K562 (cell line): ENCODE measurements around the gene ZEB2. TPM values are rescaled to one million over a fixed set of nuclear protein-coding genes. Genes with fewer than 3 reads are reported as not detected.

Experiments
- BRCA1 ChIP-seq, 2 experiments: fragments of 450-650 bp in 1 of 2; sonication (generic) in 1 of 2; formaldehyde crosslinking in 1 of 2; IDR thresholded peaks; 2 replicates each; pipeline versions ENCODE4 v1.5.0 to v1.6.1; 2017 to 2020; ENCODE audit warnings: mild to moderate bottlenecking in 1 of 2, missing genetic modification reagents in 1 of 2
- DMBX1 ChIP-seq: fragments of 250-450 bp; sonication (Bioruptor Pico); IDR thresholded peaks from 2 replicates; pipeline ENCODE4 v1.8.0; 2022; ENCODE audit warnings: inconsistent platforms, mild to moderate bottlenecking, moderate library complexity, borderline replicate concordance
- EWSR1 ChIP-seq: fragments of 450-650 bp; IDR thresholded peaks from 2 replicates; pipeline ENCODE4 v1.6.1; 2018; ENCODE audit warnings: borderline replicate concordance, mild to moderate bottlenecking, low read depth, moderate library complexity; ENCODE audit not compliant: partially characterized antibody
- KLF10 ChIP-seq: fragments of 250-450 bp; sonication (Bioruptor Pico); IDR thresholded peaks from 2 replicates; pipeline ENCODE4 v1.6.1; 2021; ENCODE audit warnings: matching md5 sums
- KLF16 ChIP-seq: IDR thresholded peaks from 2 replicates; pipeline ENCODE4 v1.6.1; 2016; ENCODE audit warnings: antibody characterized with exemption
- NR2C1 ChIP-seq, 2 experiments: fragments of 450-650 bp; IDR thresholded peaks; 2 replicates each; pipeline ENCODE4 v1.6.1; 2017; ENCODE audit warnings: mild to moderate bottlenecking in 2 of 2, antibody characterized with exemption in 1 of 2, inconsistent platforms in 1 of 2, missing compliant biosample characterization in 1 of 2, missing genetic modification characterization in 1 of 2
- RFX1 ChIP-seq: fragments of 450-650 bp; IDR thresholded peaks from 2 replicates; pipeline ENCODE4 v1.6.1; 2016; ENCODE audit warnings: mild to moderate bottlenecking, moderate library complexity
- RNF2 ChIP-seq: sonication (generic); IDR thresholded peaks from 2 replicates; pipeline ENCODE4 v1.6.1; 2016
- ZBTB7A ChIP-seq: IDR thresholded peaks from 2 replicates; pipeline ENCODE4 v1.6.1; 2011; ENCODE audit warnings: low read depth, mild to moderate bottlenecking, low read length, moderate library complexity, borderline replicate concordance; ENCODE audit not compliant: control insufficient read depth
- ZNF184 ChIP-seq: sonication (generic); formaldehyde crosslinking; IDR thresholded peaks from 2 replicates; pipeline ENCODE4 v1.5.0; 2020; ENCODE audit warnings: missing genetic modification reagents
- ZNF24 ChIP-seq: fragments of 450-650 bp; IDR thresholded peaks from 2 replicates; pipeline ENCODE4 v1.6.1; 2016
- ZNF354B ChIP-seq: fragments of 250-450 bp; sonication (Bioruptor Pico); IDR thresholded peaks from 2 replicates; pipeline ENCODE4 v1.4.0; 2020
- polyA plus RNA-seq, 8 experiments: library from polyadenylated mRNA; depleted of rRNA in 4 of 8; stranded (reverse) in 5 of 8; unstranded in 3 of 8; fragments of >200 nt; fragmentation: Nextera tagmentation in 2 of 8; fragmentation: Illumina TruSeq in 1 of 8; extraction: Ambion mirVana in 2 of 8; extraction: Trizol in 1 of 8; gene quantifications; 2 replicates each; pipeline versions ENCODE4 v1.2.1 to v1.2.3, GENCODE V29; 2011 to 2014; ENCODE audit warnings: inconsistent platforms in 1 of 8, missing spikeins in 1 of 8
- total RNA-seq, 7 experiments: library from RNA; depleted of rRNA in 6 of 7; stranded (reverse); fragments of >200 nt in 6 of 7; fragmentation: Illumina TruSeq in 2 of 7; extraction: Trizol in 2 of 7; gene quantifications; 2 replicates each; pipeline versions ENCODE4 v1.2.1 to v1.2.3, GENCODE V29; 2011 to 2021; ENCODE audit warnings: low replicate concordance in 1 of 7
- TF ChIP-seq, protein P1 (sequence below): fragments of 450-650 bp; IDR thresholded peaks from 2 replicates; pipeline ENCODE4 v1.6.1; 2016; ENCODE audit warnings: low read depth
- TF ChIP-seq, protein P2 (sequence below): fragments of 450-650 bp; formaldehyde crosslinking; IDR thresholded peaks from 2 replicates; pipeline ENCODE4 v1.4.0; 2020; ENCODE audit warnings: mild to moderate bottlenecking, mixed read lengths
- TF ChIP-seq, protein P3 (sequence below): fragments of 450-650 bp; IDR thresholded peaks from one replicate; pipeline ENCODE4 v1.6.1; 2018; ENCODE audit warnings: mild to moderate bottlenecking, moderate library complexity; ENCODE audit not compliant: partially characterized antibody

Gene ZEB2
- total and polyA plus RNA-seq, 9 of the 15 experiments (the other 6 are each of a cell fraction or from before 2014, with no cell fraction given), result 15.1 to 113 (median 72.3) TPM

DNA sequence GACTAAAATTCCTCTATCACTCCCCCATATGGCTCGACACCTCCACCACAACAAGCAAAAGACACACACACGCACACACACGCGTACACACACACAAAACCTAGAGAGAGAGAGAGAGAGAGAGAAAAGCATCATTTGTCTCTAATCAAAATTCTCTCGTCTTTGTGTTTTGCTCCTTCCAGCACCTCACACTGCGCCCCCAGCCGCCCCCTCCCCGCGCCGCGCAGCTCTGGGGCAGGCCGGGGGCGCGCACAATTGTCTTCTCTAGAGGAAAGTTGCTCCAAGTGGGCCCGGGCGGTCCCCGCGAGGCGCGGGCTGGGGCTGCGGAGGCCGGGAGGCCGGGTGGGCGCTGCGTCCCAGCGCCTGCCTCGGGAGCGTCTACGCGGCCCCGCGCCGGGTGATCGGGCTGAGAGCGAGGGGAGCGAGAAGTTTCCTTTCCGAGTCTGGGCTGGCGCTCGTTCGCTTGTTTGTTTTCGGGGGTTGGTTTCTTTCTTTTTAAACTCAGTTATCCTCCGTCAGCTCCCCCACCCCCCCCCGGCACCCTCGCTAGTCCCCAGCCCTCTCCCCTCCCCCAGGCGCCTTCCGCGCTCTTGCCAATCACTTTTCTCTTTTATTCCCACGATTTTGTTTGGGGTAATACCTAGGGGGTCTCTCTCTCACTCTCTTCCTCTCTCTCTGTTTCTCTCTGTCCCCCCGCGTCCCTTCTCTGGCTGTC lies 4.1 kb downstream of the ZEB2 start (continued):
- TF ChIP-seq, protein P1, sequence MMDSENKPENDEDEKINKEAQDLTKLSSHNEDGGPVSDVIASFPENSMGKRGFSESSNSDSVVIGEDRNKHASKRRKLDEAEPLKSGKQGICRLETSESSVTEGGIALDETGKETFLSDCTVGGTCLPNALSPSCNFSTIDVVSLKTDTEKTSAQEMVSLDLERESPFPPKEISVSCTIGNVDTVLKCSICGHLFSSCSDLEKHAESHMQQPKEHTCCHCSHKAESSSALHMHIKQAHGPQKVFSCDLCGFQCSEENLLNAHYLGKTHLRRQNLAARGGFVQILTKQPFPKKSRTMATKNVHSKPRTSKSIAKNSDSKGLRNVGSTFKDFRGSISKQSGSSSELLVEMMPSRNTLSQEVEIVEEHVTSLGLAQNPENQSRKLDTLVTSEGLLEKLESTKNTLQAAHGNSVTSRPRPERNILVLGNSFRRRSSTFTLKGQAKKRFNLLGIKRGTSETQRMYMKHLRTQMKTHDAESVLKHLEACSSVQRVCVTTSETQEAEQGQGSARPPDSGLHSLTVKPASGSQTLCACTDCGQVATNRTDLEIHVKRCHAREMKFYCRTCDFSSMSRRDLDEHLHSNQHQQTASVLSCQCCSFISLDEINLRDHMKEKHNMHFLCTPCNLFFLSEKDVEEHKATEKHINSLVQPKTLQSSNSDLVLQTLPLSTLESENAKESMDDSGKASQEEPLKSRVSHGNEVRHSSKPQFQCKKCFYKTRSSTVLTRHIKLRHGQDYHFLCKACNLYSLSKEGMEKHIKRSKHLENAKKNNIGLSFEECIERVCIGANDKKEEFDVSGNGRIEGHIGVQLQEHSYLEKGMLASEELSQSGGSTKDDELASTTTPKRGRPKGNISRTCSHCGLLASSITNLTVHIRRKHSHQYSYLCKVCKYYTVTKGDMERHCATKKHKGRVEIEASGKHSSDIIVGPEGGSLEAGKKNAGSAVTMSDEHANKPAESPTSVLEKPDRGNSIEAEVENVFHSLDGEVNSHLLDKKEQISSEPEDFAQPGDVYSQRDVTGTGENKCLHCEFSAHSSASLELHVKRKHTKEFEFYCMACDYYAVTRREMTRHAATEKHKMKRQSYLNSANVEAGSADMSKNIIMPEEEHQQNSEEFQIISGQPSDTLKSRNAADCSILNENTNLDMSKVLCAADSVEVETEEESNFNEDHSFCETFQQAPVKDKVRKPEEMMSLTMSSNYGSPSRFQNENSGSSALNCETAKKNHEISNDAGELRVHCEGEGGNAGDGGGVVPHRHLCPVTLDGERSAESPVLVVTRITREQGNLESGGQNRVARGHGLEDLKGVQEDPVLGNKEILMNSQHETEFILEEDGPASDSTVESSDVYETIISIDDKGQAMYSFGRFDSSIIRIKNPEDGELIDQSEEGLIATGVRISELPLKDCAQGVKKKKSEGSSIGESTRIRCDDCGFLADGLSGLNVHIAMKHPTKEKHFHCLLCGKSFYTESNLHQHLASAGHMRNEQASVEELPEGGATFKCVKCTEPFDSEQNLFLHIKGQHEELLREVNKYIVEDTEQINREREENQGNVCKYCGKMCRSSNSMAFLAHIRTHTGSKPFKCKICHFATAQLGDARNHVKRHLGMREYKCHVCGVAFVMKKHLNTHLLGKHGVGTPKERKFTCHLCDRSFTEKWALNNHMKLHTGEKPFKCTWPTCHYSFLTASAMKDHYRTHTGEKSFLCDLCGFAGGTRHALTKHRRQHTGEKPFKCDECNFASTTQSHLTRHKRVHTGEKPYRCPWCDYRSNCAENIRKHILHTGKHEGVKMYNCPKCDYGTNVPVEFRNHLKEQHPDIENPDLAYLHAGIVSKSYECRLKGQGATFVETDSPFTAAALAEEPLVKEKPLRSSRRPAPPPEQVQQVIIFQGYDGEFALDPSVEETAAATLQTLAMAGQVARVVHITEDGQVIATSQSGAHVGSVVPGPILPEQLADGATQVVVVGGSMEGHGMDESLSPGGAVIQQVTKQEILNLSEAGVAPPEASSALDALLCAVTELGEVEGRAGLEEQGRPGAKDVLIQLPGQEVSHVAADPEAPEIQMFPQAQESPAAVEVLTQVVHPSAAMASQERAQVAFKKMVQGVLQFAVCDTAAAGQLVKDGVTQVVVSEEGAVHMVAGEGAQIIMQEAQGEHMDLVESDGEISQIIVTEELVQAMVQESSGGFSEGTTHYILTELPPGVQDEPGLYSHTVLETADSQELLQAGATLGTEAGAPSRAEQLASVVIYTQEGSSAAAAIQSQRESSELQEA, result no peak
- peak; percentile 76 for TF ChIP-seq ZBTB7A
- 0 out of 2 replicates have a peak, but pooled peaks have one; percentile 26 for TF ChIP-seq DMBX1 (CRISPR knock-in tag)
- TF ChIP-seq RFX1, result no peak
- TF ChIP-seq, protein P2, sequence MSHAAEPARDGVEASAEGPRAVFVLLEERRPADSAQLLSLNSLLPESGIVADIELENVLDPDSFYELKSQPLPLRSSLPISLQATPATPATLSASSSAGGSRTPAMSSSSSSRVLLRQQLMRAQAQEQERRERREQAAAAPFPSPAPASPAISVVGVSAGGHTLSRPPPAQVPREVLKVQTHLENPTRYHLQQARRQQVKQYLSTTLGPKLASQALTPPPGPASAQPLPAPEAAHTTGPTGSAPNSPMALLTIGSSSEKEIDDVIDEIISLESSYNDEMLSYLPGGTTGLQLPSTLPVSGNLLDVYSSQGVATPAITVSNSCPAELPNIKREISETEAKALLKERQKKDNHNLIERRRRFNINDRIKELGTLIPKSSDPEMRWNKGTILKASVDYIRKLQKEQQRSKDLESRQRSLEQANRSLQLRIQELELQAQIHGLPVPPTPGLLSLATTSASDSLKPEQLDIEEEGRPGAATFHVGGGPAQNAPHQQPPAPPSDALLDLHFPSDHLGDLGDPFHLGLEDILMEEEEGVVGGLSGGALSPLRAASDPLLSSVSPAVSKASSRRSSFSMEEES (CRISPR knock-in tag), result no peak
- TF ChIP-seq KLF10 (CRISPR knock-in tag), result no peak
- TF ChIP-seq BRCA1 (IDR thresholded peaks at IDR 0.05), result no peak
- TF ChIP-seq BRCA1 (CRISPR knock-in tag; IDR thresholded peaks at IDR 0.05), result no peak
- no peak for TF ChIP-seq ZNF184 (CRISPR knock-in tag)
- TF ChIP-seq RNF2, result no peak
- no peak for TF ChIP-seq KLF16
- no peak for TF ChIP-seq EWSR1
- no peak for TF ChIP-seq ZNF24
- TF ChIP-seq, protein P3, sequence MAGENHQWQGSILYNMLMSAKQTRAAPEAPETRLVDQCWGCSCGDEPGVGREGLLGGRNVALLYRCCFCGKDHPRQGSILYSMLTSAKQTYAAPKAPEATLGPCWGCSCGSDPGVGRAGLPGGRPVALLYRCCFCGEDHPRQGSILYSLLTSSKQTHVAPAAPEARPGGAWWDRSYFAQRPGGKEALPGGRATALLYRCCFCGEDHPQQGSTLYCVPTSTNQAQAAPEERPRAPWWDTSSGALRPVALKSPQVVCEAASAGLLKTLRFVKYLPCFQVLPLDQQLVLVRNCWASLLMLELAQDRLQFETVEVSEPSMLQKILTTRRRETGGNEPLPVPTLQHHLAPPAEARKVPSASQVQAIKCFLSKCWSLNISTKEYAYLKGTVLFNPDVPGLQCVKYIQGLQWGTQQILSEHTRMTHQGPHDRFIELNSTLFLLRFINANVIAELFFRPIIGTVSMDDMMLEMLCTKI, result no peak
- no peak for TF ChIP-seq NR2C1 (IDR thresholded peaks at IDR 0.05)
- TF ChIP-seq NR2C1 (tag; IDR thresholded peaks at IDR 0.05), result no peak
- TF ChIP-seq ZNF354B (CRISPR knock-in tag), result no peak
